ENCODE results near the gene RCOR2.

GRCh38 chr11:63879598-63880402, 37.2 kb downstream of the RCOR2 start:
- TF ChIP-seq TAF1 (IDR thresholded peaks at IDR 0.05; ENCODE audit: low read depth, low read length) (no peak), POLR2A (IDR thresholded peaks at IDR 0.05; ENCODE audit: low read depth, low read length) (no peak), SPI1 (IDR thresholded peaks at IDR 0.05; ENCODE audit: low read depth, low read length) (no peak), POLR2AphosphoS5 (IDR thresholded peaks at IDR 0.05; ENCODE audit: low read depth, low read length) (no peak), PAX5 (IDR thresholded peaks at IDR 0.05; ENCODE audit: insufficient read depth, low read length, severe bottlenecking) (no peak), POU2F2 (IDR thresholded peaks at IDR 0.05; ENCODE audit: low read depth, low read length) (no peak)

All from GM12891 (cell line).